HepG2 (cell line): ENCODE data around the gene PEX13. TPM values are rescaled to one million over a fixed set of nuclear protein-coding genes. Genes with fewer than 3 reads are reported as not detected.

Experiments used
- AKNA ChIP-seq: sonication (generic); formaldehyde crosslinking; IDR thresholded peaks from 2 replicates; pipeline ENCODE4 v1.4.0; 2020; ENCODE audit warnings: missing genetic modification reagents, borderline replicate concordance
- ARID2 ChIP-seq: sonication (generic); formaldehyde crosslinking; IDR thresholded peaks from 2 replicates; pipeline ENCODE4 v1.8.1; 2022; ENCODE audit warnings: mild to moderate bottlenecking, missing genetic modification reagents, borderline replicate concordance
- ASH2L ChIP-seq: fragments of 300-600, 200-600 bp; sonication (generic); IDR thresholded peaks from 2 replicates; pipeline ENCODE4 v1.7.0; 2017; ENCODE audit warnings: low read depth, mild to moderate bottlenecking, moderate library complexity, mixed read lengths, low read length; ENCODE audit not compliant: insufficient read length
- BATF2 ChIP-seq: sonication (generic); formaldehyde crosslinking; IDR thresholded peaks from 2 replicates; pipeline ENCODE4 v1.8.0; 2022; ENCODE audit warnings: mild to moderate bottlenecking, missing genetic modification reagents, moderate library complexity
- ESRRA ChIP-seq: sonication (generic); formaldehyde crosslinking; IDR thresholded peaks from 2 replicates; pipeline ENCODE4 v1.5.1; 2020; ENCODE audit warnings: mild to moderate bottlenecking, low read depth, missing genetic modification reagents
- FOXJ3 ChIP-seq: sonication (generic); formaldehyde crosslinking; IDR thresholded peaks from 2 replicates; pipeline ENCODE4 v1.4.0; 2020; ENCODE audit warnings: missing genetic modification reagents, mild to moderate bottlenecking, borderline replicate concordance
- MNT ChIP-seq: fragments of 450-650 bp; IDR thresholded peaks from 2 replicates; pipeline ENCODE4 v1.6.1; 2016
- NFYB ChIP-seq: sonication (generic); formaldehyde crosslinking; IDR thresholded peaks from 2 replicates; pipeline ENCODE4 v1.4.0; 2020; ENCODE audit warnings: missing genetic modification reagents
- NKX3-1 ChIP-seq: sonication (generic); formaldehyde crosslinking; IDR thresholded peaks from 2 replicates; pipeline ENCODE4 v1.5.0; 2020; ENCODE audit warnings: missing genetic modification reagents
- RXRB ChIP-seq: IDR thresholded peaks from 2 replicates; pipeline ENCODE4 v1.6.1; 2016; ENCODE audit warnings: borderline replicate concordance, missing genetic modification reagents, missing compliant biosample characterization
- SIX1 ChIP-seq: sonication (generic); formaldehyde crosslinking; IDR thresholded peaks from 2 replicates; pipeline ENCODE4 v1.4.0; 2020; ENCODE audit warnings: missing genetic modification reagents, borderline replicate concordance
- SMAD3 ChIP-seq: sonication (generic); formaldehyde crosslinking; IDR thresholded peaks from 2 replicates; pipeline ENCODE4 v1.4.0; 2020; ENCODE audit warnings: missing genetic modification reagents
- SMAD9 ChIP-seq: sonication (generic); formaldehyde crosslinking; IDR thresholded peaks from 2 replicates; pipeline ENCODE4 v1.5.1; 2020; ENCODE audit warnings: mild to moderate bottlenecking, missing genetic modification reagents
- TOPORS ChIP-seq: sonication (generic); formaldehyde crosslinking; IDR thresholded peaks from 2 replicates; pipeline ENCODE4 v1.8.0; 2023; ENCODE audit warnings: mild to moderate bottlenecking, missing genetic modification reagents
- XRCC5 ChIP-seq: fragments of 200-400 bp; formaldehyde crosslinking; optimal IDR thresholded peaks from 2 replicates; pipeline ENCODE3; 2017; ENCODE audit warnings: mild to moderate bottlenecking, low read length
- ZBTB42 ChIP-seq: sonication (generic); formaldehyde crosslinking; IDR thresholded peaks from 2 replicates; pipeline ENCODE4 v1.5.0; 2020; ENCODE audit warnings: mild to moderate bottlenecking, missing genetic modification reagents
- ZNF10 ChIP-seq: sonication (generic); formaldehyde crosslinking; IDR thresholded peaks from 2 replicates; pipeline ENCODE4 v1.4.0; 2020; ENCODE audit warnings: mild to moderate bottlenecking, low read depth, missing genetic modification reagents, borderline replicate concordance
- ZNF235 ChIP-seq: sonication (generic); formaldehyde crosslinking; IDR thresholded peaks from 2 replicates; pipeline ENCODE4 v1.8.1; 2023; ENCODE audit warnings: mild to moderate bottlenecking, missing genetic modification reagents, borderline replicate concordance
- ZNF275 ChIP-seq: sonication (generic); formaldehyde crosslinking; IDR thresholded peaks from 2 replicates; pipeline ENCODE4 v1.8.0; 2022; ENCODE audit warnings: missing genetic modification reagents, mild to moderate bottlenecking, inconsistent platforms, borderline replicate concordance
- ZNF430 ChIP-seq: sonication (generic); formaldehyde crosslinking; IDR thresholded peaks from 2 replicates; pipeline ENCODE4 v1.9.0; 2021; ENCODE audit warnings: mild to moderate bottlenecking, missing genetic modification reagents
- ZNF605 ChIP-seq: sonication (generic); formaldehyde crosslinking; IDR thresholded peaks from 2 replicates; pipeline ENCODE4 v1.8.0; 2022; ENCODE audit warnings: mild to moderate bottlenecking, missing genetic modification reagents
- polyA plus RNA-seq, 8 experiments: library from polyadenylated mRNA; depleted of rRNA in 3 of 8; stranded (reverse) in 7 of 8; unstranded in 1 of 8; fragments of >200 nt; fragmentation: Illumina TruSeq in 4 of 8; extraction: Trizol in 4 of 8; gene quantifications; 2 replicates each; pipeline versions ENCODE4 v1.2.1 to v1.2.3, GENCODE V29; 2011 to 2016; ENCODE audit warnings: low read depth in 4 of 8, missing spikeins in 1 of 8, mixed read lengths in 1 of 8; ENCODE audit not compliant: insufficient read depth in 1 of 8
- total RNA-seq, 5 experiments: library from RNA; depleted of rRNA; stranded (reverse); fragments of >200 nt; fragmentation: Illumina TruSeq; extraction: Trizol; gene quantifications; 2 replicates each; pipeline ENCODE4 v1.2.3, GENCODE V29; 2016; ENCODE audit warnings: low read depth in 1 of 5

PEX13 gene
- total and polyA plus RNA-seq, 2 of the 13 experiments (the other 11 are each of a cell fraction or from before 2014, with no cell fraction given), result 47.9 to 75.9 TPM

- peak; percentile 48; the same call in 1 of the 2 replicates for TF ChIP-seq AKNA (CRISPR knock-in tag)
- peak; percentile 78; the same call in 1 of the 2 replicates for TF ChIP-seq SMAD9 (CRISPR knock-in tag)
- TF ChIP-seq ZNF605, result peak; percentile 77
- TF ChIP-seq TOPORS (CRISPR knock-in tag), result no peak; the same call in 1 of the 2 replicates
- TF ChIP-seq NFYB, result peak; percentile 8; the same call in 1 of the 2 replicates
- peak; percentile 85 for TF ChIP-seq ESRRA (CRISPR knock-in tag)
- TF ChIP-seq BATF2 (CRISPR knock-in tag), result 0 out of 2 replicates have a peak, but pooled peaks have one; percentile 46
- peak; percentile 91 for TF ChIP-seq SMAD3 (CRISPR knock-in tag)
- TF ChIP-seq ZNF430 (CRISPR knock-in tag), result no peak
- TF ChIP-seq RXRB (CRISPR knock-in tag), result peak; percentile 89
- TF ChIP-seq NKX3-1 (CRISPR knock-in tag), result peak; percentile 83; the same call in 1 of the 2 replicates
- TF ChIP-seq XRCC5, result peak; percentile 96
- peak; percentile 93 for TF ChIP-seq ASH2L
- no peak for TF ChIP-seq ZNF10
- TF ChIP-seq SIX1, result peak; percentile 88
- TF ChIP-seq ZNF235 (CRISPR knock-in tag), result 0 out of 2 replicates have a peak, but pooled peaks have one; percentile 10
- no peak for TF ChIP-seq MNT
- no peak for TF ChIP-seq ARID2
- TF ChIP-seq ZBTB42, result peak; percentile 18; the same call in 1 of the 2 replicates
- TF ChIP-seq ZNF275 (CRISPR knock-in tag), result peak; percentile 5; the same call in 1 of the 2 replicates
- TF ChIP-seq FOXJ3 (CRISPR knock-in tag), result 0 out of 2 replicates have a peak, but pooled peaks have one; percentile 5
Observed at GRCh38 chr2:61017556-61018317, at the start of gene PEX13, which contains the start of gene PUS10 (continued).
